Measurements from ENCODE around the gene GATAD2B.

Gene GATAD2B

GRCh38 chr1:153831026-153831425, 91.7 kb downstream of the GATAD2B start:
- H3K27me3 ChIP-seq (ENCODE audit: insufficient read depth, poor library complexity, severe bottlenecking) = no peaks in the 10 kb centered on the region
- peaks cover 18% of the 10 kb centered on the region for H3K36me3 ChIP-seq (ENCODE audit: low read depth)
- no peak for TF ChIP-seq CTCF (IDR thresholded peaks at IDR 0.05; ENCODE audit: poor library complexity, severe bottlenecking)
- H3K27ac ChIP-seq (ENCODE audit: poor library complexity, severe bottlenecking) = no peak overlapping the region
- no peaks in the 10 kb centered on the region for H3K9me3 ChIP-seq (ENCODE audit: severe bottlenecking)
- ATAC-seq (ENCODE audit: low read depth) (no peak), DNase-seq (ENCODE audit: low spot score) (no peak)
- H3K4me3 ChIP-seq (ENCODE audit: severe bottlenecking) = no peak overlapping the region
- H3K4me1 ChIP-seq (ENCODE audit: insufficient read depth, poor library complexity, severe bottlenecking) = no peaks in the 10 kb centered on the region

GRCh38 chr1:153827168-153827964, 95.4 kb downstream of the GATAD2B start:
- no peak overlapping the region for H3K27ac ChIP-seq (ENCODE audit: poor library complexity, severe bottlenecking)
- no peak overlapping the region for H3K4me3 ChIP-seq (ENCODE audit: severe bottlenecking)
- no peaks in the 10 kb centered on the region for H3K9me3 ChIP-seq (ENCODE audit: severe bottlenecking)
- H3K27me3 ChIP-seq (ENCODE audit: insufficient read depth, poor library complexity, severe bottlenecking) = no peaks in the 10 kb centered on the region
- DNase-seq (ENCODE audit: low spot score) = no peak
- no peak for ATAC-seq (ENCODE audit: low read depth)
- peak; percentile 21 for TF ChIP-seq CTCF (IDR thresholded peaks at IDR 0.05; ENCODE audit: poor library complexity, severe bottlenecking)
- no peaks in the 10 kb centered on the region for H3K4me1 ChIP-seq (ENCODE audit: insufficient read depth, poor library complexity, severe bottlenecking)
- peaks cover 27% of the 10 kb centered on the region for H3K36me3 ChIP-seq (ENCODE audit: low read depth)

- Histone ChIP-seq H3K27me3 (ENCODE audit: insufficient read depth, poor library complexity, severe bottlenecking) (no peaks in the 10 kb centered on the region), H3K4me1 (ENCODE audit: insufficient read depth, poor library complexity, severe bottlenecking) (no peaks in the 10 kb centered on the region), H3K36me3 (ENCODE audit: low read depth) (peaks cover 53% of the 10 kb centered on the region), H3K4me3 (ENCODE audit: severe bottlenecking) (no peak overlapping the region), H3K27ac (ENCODE audit: poor library complexity, severe bottlenecking) (no peak overlapping the region), H3K9me3 (ENCODE audit: severe bottlenecking) (no peaks in the 10 kb centered on the region)
- ATAC-seq (ENCODE audit: low read depth) (no peak), DNase-seq (ENCODE audit: low spot score) (no peak)
- no peak for TF ChIP-seq CTCF (IDR thresholded peaks at IDR 0.05; ENCODE audit: poor library complexity, severe bottlenecking)
Measured at GRCh38 chr1:153818876-153819275, 103.9 kb downstream of the GATAD2B start.

GRCh38 chr1:153816283-153816889, 106.4 kb downstream of the GATAD2B start:
- Histone ChIP-seq H3K27me3 (ENCODE audit: insufficient read depth, poor library complexity, severe bottlenecking) (no peaks in the 10 kb centered on the region), H3K9me3 (ENCODE audit: severe bottlenecking) (no peaks in the 10 kb centered on the region), H3K27ac (ENCODE audit: poor library complexity, severe bottlenecking) (no peak overlapping the region), H3K4me3 (ENCODE audit: severe bottlenecking) (no peak overlapping the region), H3K4me1 (ENCODE audit: insufficient read depth, poor library complexity, severe bottlenecking) (no peaks in the 10 kb centered on the region), H3K36me3 (ENCODE audit: low read depth) (peaks cover 78% of the 10 kb centered on the region)
- no peak for ATAC-seq (ENCODE audit: low read depth)
- TF ChIP-seq CTCF (IDR thresholded peaks at IDR 0.05; ENCODE audit: poor library complexity, severe bottlenecking) = no peak
- no peak for DNase-seq (ENCODE audit: low spot score)
